Activated gamma-delta T cell (primary cell): ENCODE results near the gene PRKAG2.

Experiments used
- DNase-seq: peaks from one replicate; lab custom pipeline; 2025; lab: John Stamatoyannopoulos, UW

Gene PRKAG2

DNA sequence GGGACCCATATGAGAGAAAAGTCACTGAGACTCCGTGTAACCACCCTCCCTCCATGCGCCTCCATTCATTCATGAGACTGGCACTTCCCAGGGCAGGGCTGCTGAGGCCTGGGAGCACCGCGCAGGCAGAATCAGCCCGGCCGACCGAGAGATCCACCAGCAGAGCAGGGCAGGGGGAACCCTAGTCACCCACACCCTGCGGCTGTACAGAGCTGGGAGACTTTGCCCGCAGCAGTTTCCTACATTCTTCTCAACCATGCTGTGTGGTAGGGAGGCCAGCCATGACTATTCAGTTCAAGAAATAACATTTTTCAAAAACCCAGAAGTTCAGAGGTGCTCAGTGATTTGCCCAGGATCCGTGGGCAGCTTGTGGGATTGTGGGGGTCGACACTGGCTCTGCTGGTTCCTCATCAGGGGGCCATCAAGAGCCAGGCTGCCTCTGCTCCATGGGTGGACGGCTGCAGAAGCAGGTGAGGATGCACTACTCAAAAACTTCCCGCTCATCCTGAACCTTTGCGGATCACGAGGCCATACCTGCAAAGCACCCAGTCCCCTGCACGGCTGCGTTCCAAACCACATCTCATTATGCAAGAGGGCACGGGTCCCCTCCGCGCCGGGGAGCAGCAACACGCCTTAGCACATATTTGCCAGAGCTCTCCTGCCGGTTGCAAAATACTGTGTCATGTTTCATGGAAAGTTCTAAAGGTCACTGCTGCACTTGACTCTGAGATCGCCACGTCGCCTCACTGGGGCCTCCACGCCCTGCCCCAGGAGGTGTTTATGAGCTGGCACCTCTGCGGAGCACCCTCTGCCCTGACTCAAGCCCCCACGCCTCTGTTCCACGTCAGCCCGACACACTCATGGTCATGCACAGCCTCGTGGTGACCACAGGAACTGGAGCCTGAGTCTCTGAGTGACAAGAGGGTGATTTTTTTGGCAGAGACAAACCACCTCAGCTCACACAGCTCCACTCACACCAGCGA lies 132.0 kb downstream of the PRKAG2 start:
- no peak for DNase-seq

DNA sequence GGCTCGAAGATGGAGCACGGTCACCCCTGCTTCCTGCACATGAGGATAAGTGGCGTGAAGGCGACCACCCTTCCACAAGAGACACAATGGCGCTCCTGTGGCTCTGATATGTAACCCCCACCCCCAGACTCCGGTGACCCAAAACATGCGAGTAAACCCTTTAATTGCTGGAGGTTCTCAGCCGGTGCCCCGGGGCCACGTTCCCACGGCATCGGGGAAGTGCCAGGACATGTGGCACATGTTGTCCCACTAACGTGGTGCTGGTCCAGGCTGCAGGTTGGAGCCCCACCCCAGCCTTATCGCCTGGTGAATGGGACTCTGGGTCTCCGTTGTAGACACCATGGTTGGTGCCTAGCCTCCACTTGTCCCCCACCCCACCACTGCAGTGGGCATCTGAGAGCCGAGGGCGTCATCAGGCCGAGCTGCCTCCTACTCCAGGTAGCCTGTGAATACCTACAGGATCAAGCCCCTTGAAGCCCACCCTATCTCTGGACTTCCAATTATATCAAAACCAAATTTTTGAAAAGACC lies 132.8 kb downstream of the PRKAG2 start:
- no peak for DNase-seq

DNA sequence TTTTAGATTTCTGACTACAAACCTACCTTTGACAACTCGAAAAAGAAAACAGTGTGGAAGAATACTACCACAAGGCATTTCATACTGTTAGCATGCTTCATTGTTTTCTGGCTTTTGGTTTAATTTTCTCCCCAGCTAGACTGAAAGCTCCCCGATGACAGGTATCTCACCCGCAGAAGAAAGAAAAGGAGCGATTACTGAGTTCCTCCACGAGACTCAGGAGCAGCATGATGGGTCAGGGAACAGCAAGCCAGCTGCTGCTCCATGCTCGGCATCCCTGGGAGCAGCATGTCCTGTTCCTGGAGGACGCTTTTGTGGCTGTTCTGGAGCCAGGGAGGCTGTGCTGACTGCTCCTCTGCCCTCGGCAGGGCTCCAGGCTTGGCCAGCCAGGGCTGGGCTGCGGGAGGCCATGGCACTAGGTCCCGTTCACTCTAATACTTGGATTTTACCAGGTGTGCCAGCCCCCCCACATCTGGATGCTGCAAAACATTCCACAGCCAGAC lies 133.4 kb downstream of the PRKAG2 start:
- no peak for DNase-seq

- no peak for DNase-seq
Measured at GRCh38 chr7:151742713-151743480, 134.0 kb downstream of the PRKAG2 start.

DNA sequence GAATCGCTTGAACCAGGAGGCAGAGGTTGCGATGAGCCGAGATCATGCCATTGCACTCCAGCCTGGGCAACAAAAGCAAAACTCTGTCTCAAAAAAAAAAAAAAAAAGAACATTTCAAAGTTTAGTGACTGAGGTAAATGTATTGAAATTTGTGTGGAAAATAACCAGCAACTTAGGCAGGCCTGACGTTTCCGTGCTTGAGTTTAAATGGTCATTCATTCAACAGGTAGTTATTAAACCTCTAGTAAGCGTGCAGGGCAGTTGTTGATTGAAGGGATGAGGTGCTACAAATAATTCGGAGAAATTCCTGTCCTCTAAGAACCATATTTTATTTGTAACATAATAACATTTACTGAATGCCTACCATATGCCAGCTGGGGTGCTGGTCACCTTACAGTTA lies 135.3 kb downstream of the PRKAG2 start:
- DNase-seq = no peak

DNA sequence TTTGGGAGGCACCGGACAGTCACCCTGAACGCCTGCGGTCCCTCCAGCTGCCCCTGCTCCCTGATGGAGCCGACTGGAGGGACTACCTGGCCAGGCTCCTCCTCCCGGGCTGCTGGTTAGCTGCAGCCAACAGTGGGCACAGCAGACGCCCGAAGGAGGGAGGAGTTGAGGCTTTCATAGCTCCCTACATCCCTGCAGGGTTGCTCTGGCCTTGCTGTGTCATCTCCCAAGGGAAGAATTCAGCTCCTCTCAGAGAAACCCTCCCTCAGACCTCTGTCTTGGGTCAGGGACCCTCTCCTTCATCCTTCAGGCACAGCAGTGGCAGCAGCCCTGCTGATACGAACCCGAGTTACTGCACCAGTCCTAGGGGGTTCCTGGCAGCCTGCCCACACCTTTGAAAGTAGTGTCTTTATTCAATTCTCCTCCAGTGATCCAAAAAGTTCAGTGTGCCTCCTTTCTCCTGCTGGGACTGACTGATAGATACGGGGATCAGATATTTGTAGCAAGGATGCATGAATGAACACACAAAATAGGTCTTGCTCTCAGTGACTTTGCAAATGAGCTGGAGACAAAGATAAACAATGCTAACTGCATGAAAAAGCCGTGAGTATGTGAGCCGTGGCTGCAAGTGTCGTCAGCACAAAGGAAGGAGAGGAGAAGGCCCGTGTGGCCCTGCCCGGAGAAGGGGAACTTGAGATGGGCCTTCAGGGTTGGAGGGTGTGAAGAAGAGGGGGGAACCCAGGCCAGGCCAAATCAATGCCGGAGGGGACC lies 136.6 kb downstream of the PRKAG2 start:
- DNase-seq = no peak

DNA sequence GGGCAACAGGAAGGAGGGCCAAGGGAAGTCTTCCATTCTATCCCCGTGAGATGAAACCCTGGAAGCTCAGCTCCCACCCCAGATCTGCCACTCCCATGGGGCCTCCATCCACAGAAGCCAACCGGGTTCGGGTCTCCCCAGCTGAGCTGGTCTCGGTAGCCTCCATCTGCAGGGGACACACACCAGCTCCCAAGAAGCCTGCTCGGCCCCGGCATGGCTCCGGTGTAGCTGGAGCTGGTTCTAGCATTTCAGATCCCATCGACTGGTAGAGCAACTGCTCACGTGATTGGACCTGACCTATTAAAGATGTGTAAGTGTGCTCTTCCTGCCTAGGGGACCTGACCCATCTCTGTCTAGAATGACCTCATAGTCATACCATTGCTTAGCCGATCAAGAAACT lies 138.0 kb downstream of the PRKAG2 start:
- DNase-seq = no peak

DNA sequence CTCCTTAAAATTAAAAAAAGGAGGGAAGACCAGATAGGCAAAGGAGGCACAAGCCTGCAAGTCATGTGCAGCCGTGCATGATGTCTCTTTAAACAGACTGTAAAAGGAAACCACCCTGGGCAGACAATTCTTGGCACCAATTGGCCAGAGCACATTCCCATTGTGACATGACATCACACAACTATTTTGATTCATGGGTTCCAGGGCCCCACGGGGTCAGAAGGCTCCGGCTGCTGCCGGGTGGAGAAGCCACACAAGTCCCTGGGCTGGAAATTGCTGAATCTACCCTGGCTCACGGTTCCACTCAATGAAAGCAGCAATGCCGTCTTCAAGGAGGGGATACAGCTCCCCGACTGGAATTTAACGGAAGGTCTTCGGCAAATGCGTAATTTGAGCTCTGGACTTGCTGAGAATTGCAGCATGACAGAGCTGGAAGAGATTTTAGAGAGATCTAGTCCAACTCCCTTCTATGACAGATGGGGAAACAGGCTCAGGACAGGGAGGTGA lies 140.5 kb downstream of the PRKAG2 start:
- no peak for DNase-seq

DNA sequence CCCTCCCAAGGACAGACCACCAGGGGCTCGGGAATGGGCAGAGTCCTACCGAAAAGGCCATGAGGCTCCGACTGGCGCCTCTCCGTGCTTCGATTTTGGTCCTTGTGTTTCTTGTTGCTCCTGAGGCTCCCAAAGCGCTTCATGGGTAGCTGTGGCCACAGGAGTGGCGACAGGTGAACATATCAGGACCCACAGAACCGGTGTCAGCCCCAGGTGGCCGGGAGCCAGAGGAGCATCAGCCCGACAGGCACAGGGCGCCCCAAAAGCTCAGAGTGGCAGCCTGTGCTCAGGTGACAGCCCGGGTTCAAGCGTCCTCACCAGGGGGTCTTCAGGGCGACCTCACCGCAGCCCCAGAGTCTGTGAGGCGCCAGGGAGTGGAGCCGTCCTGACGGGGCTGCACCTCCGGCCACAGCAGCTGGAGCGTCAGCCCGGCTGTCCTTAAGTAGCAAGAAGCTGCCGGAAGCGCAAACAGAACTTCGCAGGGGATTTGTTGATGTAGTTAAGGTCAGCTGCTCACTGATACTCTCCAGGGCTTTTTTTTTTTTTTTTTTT lies 141.0 kb downstream of the PRKAG2 start:
- no peak for DNase-seq

GRCh38 chr7:151735186-151735850 lies 141.6 kb downstream of the PRKAG2 start:
- no peak for DNase-seq

- no peak for DNase-seq
Measured at GRCh38 chr7:151732834-151733592, 143.9 kb downstream of the PRKAG2 start.

DNA sequence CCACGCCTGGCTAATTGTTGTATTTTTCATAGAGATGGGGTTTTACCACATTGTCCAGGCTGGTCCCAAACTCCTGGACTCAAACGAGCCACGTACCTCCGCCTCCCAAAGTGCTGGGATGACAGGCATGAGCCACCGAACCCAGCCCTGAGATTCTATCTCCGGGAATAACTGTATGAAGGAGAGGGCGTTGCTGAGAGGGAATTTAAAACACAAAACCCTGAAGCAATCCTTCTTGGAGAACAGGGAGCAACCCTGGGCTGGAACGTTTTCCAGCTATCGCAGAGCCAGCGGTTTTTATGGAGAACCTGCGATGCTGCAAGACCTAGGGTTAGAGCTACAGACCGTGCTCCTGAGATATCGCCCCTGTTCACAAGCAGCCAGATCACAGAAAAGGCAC lies 144.6 kb downstream of the PRKAG2 start:
- no peak for DNase-seq

DNA sequence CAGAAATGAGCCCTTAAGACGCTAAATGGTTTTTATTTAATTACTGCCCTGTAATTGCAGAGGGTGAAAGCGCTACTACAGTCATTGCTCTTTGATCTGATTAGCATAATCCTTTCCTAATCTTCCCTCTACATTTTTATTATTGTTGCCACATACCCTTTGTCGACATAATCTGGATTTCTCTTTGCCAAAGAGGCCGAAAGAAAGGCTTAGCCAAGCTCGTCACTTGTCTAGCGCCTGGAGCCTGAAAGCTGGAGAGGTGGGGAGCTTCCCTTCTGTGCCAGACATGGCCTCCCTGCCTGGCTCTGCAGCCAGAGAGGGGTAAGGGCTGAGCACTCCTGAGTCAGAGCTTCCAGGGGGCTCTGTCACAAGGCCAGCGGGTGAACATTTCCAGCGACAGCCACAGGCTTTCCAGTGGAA lies 145.9 kb downstream of the PRKAG2 start:
- DNase-seq = no peak

DNA sequence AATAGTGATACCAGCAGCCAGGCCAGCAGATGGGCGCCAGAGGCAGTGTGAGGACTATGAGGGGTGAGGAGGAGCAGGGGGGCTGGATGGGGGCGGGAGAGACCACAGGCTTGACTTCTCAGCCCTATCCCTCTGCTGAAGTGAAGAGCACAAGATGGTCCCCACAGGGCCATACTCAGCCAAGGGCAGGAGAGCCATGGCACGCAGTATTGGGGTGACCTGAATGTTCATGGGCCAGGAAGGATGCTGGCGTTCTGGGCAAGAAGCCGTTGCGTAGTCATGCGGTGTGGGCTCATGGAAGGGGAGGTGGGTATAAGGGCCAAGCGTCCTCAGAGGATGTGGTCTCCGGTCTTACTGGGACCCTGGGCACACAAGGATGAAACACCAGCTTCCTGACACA lies 146.3 kb downstream of the PRKAG2 start:
- DNase-seq = no peak

DNA sequence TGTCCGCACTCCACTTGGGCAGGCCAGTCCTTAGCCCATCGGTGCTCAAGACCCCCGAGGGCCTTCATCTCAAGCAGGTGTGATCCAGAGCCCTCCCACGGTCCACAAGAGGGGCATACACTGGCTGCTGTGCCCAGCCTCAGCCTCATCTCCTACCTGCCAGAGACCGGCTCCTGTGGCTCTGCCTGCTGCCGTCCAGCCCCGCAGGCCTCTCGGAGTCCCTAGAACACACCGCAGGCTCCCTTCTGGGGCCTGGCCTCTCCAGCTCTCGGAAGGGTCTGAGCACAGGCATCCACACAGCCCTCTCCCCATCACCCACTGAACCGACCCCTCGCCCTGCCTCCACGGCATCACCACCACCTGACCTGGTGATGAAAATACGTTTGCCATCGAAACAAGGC lies 147.4 kb downstream of the PRKAG2 start:
- DNase-seq = no peak

GRCh38 chr7:151728746-151729145 lies 148.2 kb downstream of the PRKAG2 start:
- DNase-seq = no peak

GRCh38 chr7:151728286-151728660 lies 148.6 kb downstream of the PRKAG2 start:
- no peak for DNase-seq

DNA sequence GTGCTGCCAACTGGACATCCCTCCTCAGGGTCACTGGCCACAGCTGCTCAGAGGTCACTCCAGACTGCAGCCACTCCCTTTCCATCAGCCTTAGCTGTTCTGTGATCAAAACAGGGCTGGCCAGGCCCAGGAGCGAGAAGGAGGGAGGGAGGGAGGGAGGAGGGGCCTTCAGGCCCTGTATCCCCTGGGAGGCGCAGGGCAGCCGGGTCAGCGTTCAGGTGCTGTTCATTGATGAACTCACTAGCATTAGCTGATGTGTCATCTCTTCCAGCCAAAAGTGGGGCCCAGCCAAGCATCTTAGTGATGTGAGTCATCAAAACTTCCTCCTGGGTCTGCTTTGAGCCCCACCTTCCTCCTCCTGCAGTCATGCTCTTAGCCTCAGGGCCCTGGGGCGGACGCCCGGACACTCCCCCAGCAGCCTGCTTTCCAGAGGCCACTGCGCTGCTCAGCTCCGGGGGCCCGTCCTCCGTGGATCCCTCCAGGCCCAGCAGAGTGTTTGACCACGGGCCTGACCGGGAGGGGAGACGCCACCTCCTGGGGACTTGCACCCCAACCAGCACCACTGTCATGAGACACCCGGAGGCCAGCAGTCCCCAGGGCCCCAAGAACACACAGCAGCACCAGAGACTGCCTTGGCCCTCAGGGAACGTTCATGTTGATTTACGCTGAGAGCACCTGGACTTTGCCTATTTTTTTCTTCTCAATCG lies 149.2 kb downstream of the PRKAG2 start:
- DNase-seq = no peak
